ENCODE results near the gene CEP63. TPM values are rescaled to one million over a fixed set of nuclear protein-coding genes. Genes with fewer than 3 reads are reported as not detected.

Gene CEP63
- total and polyA plus RNA-seq, 9 donors = 16.6 to 74.1 (median 22.2) TPM

DNA sequence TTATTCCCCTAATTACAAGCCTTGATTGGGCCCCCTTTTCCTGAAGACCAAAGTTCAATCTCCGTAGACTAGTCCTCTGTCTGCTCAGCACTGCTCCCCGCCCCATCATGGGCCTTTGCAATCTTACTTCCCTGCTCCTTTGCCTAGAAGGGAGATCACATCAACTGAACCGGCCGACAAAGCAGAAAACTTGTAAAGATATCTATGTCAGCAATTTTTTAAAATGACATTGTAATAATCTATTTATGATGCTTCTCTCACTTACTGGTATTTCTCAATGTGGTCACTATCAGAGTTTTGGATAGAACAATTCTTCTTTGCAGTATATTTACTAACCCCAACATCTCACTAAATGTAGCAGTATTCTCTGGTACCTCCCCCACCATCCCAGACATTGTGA lies 17.3 kb upstream of the CEP63 start:
- 79 to 90% (median 86%) methylated on average over 4 of the region's 4 CpGs for WGBS, 3 donors
- no peaks in the 10 kb centered on the region for H3K9me3 ChIP-seq
- no peak for DNase-seq
- TF ChIP-seq EP300 (IDR thresholded peaks at IDR 0.05) (no peak), CTCF (IDR thresholded peaks at IDR 0.05) (no peak), POLR2A (IDR thresholded peaks at IDR 0.05) (no peak)
- H3K27me3 ChIP-seq = no peaks in the 10 kb centered on the region
- no peak overlapping the region for H3K4me3 ChIP-seq
- H3K4me1 ChIP-seq (ENCODE audit: insufficient read depth) = peaks cover 9% of the 10 kb centered on the region
- H3K27ac ChIP-seq = no peak overlapping the region
- intact Hi-C loops (cut with DNase I) = loop anchor here in 2 of 4 donors (5.0 to 10.0 kb wide), 3 partner anchors 91 to 274 kb away; no protein-coding TSS in a partner anchor
- no peaks in the 10 kb centered on the region for H3K36me3 ChIP-seq

- no peaks in the 10 kb centered on the region for H3K27me3 ChIP-seq
- WGBS, 3 donors = 70 to 83% (median 76%) methylated on average over 8 of the region's 8 CpGs
- H3K36me3 ChIP-seq = no peaks in the 10 kb centered on the region
- no peaks in the 10 kb centered on the region for H3K9me3 ChIP-seq
- H3K27ac ChIP-seq = no peak overlapping the region
- intact Hi-C loops (cut with DNase I) = loop anchor here (2.0 to 10.0 kb wide), 6 partner anchors 94 to 267 kb away; no protein-coding TSS in a partner anchor
- H3K4me3 ChIP-seq = no peak overlapping the region
- H3K4me1 ChIP-seq (ENCODE audit: insufficient read depth) = no peaks in the 10 kb centered on the region
- no peak for DNase-seq
- TF ChIP-seq EP300 (IDR thresholded peaks at IDR 0.05) (no peak), POLR2A (IDR thresholded peaks at IDR 0.05) (no peak), CTCF (IDR thresholded peaks at IDR 0.05) (no peak)
Measured at GRCh38 chr3:134471521-134472193, 14.2 kb upstream of the CEP63 start.

DNA sequence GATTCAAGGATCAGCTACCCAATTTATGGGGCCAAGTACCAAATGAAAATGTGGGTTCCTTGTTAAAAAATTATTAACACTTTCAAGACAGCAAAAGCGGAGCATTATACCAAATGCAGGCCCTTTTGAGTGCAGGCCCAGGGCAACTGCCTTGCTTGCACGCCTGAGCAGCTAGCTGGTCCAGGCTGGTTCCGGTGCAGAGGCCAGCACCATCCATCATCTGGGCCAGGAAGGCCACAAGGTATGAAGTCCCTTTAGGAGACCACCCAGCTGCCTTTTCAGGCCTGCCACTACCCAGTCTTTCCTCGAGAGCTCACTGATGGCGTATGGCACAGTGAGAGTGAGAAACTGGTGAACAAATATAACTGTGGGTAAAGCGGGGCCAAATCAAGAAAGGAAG lies 13.0 kb upstream of the CEP63 start:
- WGBS, 3 donors = 98% methylated on average over 6 of the region's 6 CpGs
- Histone ChIP-seq H3K4me1 (ENCODE audit: insufficient read depth) (no peaks in the 10 kb centered on the region), H3K9me3 (no peaks in the 10 kb centered on the region), H3K36me3 (no peaks in the 10 kb centered on the region), H3K27ac (no peak overlapping the region), H3K27me3 (no peaks in the 10 kb centered on the region), H3K4me3 (no peak overlapping the region)
- no peak for DNase-seq
- TF ChIP-seq EP300 (IDR thresholded peaks at IDR 0.05) (no peak), POLR2A (IDR thresholded peaks at IDR 0.05) (no peak), CTCF (IDR thresholded peaks at IDR 0.05) (no peak)
- intact Hi-C loops (cut with DNase I) = loop anchor here (1.0 to 10.0 kb wide), 6 partner anchors 96 to 268 kb away; no protein-coding TSS in a partner anchor

- intact Hi-C loops (cut with DNase I) = loop anchor here (1.0 to 10.0 kb wide), 6 partner anchors 97 to 269 kb away; no protein-coding TSS in a partner anchor
- TF ChIP-seq EP300 (IDR thresholded peaks at IDR 0.05) = no peak
- peak; percentile 60 to 89 (median 87) for TF ChIP-seq CTCF (IDR thresholded peaks at IDR 0.05)
- TF ChIP-seq POLR2A (IDR thresholded peaks at IDR 0.05) = no peak
- H3K4me3 ChIP-seq = no peak overlapping the region
- H3K27me3 ChIP-seq = no peaks in the 10 kb centered on the region
- no peaks in the 10 kb centered on the region for H3K4me1 ChIP-seq (ENCODE audit: insufficient read depth)
- no peaks in the 10 kb centered on the region for H3K36me3 ChIP-seq
- H3K9me3 ChIP-seq = no peaks in the 10 kb centered on the region
- DNase-seq = peak; percentile 65 to 87 (median 73)
- no peak overlapping the region for H3K27ac ChIP-seq
- 20 to 24% (median 22%) methylated on average over 9 of the region's 9 CpGs for WGBS, 3 donors
Measured at GRCh38 chr3:134473868-134474546, 11.8 kb upstream of the CEP63 start.
